ENCODE results near the gene TEAD3.

The TEAD3 gene

GRCh38 chr6:35505999-35506412 is 9.1 kb upstream of the TEAD3 start:
- DNase-seq (no peak), ATAC-seq (replicated peaks) (no peak)
- Mint-ChIP-seq H3K36me3 (no peaks in the 10 kb centered on the region), H3K27me3 (peaks cover 29 to 36% of the 10 kb centered on the region in 2 donors), H3K4me3 (no peak overlapping the region), H3K9me3 (no peaks in the 10 kb centered on the region), H3K27ac (no peak overlapping the region), H3K4me1 (peaks cover 7 to 12% of the 10 kb centered on the region in 2 donors)

DNA sequence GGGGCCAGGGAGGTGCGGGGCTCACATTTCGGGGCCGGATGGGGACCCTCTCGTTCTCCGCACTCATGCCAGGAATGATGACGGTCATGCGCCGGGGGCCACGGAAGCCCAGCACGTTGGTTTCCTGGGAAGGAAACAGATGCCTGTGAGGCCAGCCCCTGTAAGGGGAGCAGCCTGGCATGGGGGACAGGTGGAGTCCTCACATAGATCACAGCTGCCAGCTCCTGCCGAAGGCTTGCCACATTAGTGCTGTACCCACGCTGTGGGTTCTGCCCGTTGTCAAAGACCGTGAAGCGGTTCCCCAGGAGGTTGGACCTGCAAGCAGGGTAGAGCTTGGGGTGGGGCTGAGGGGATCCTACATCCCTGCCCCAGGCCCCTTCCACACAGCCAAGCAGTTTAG is 6.7 kb upstream of the TEAD3 start:
- Mint-ChIP-seq H3K4me1 (peaks cover 2 to 3% of the 10 kb centered on the region in 2 donors), H3K36me3 (peaks cover 0 to 4% of the 10 kb centered on the region in 2 donors), H3K27ac (no peak overlapping the region), H3K4me3 (no peak overlapping the region), H3K9me3 (no peaks in the 10 kb centered on the region), H3K27me3 (peaks cover 29 to 32% of the 10 kb centered on the region in 2 donors)
- no peak for ATAC-seq (replicated peaks)
- DNase-seq = no peak

- H3K9me3 Mint-ChIP-seq = no peaks in the 10 kb centered on the region
- peaks cover 0 to 6% of the 10 kb centered on the region in 2 donors for H3K36me3 Mint-ChIP-seq
- peaks cover 8 to 13% of the 10 kb centered on the region in 2 donors for H3K4me1 Mint-ChIP-seq
- ATAC-seq (replicated peaks) (no peak), DNase-seq (no peak)
- H3K4me3 Mint-ChIP-seq = no peak overlapping the region
- H3K27me3 Mint-ChIP-seq = peaks cover 34 to 41% of the 10 kb centered on the region in 2 donors
- no peak overlapping the region for H3K27ac Mint-ChIP-seq
Observed at GRCh38 chr6:35501784-35502183, 4.9 kb upstream of the TEAD3 start.

DNA sequence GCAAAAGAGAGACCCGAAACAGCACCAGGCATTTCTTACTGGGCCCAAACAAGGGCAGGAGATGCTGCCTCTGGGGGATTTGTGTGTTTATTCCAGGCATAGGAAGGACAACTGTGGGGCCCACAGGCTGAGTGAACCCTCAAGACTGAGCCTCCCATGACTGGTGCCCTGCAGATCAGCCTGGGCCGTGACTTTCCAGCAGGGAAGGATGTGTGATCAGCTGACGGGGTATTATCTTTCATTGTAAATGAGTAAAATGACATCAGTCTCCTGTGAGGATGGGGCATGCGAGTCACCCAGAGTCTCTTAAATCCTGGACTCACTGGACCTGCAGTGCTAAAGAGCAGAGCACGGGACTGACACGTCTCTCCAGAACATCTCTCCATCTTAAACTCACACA is 3.9 kb upstream of the TEAD3 start:
- Mint-ChIP-seq H3K27me3 (peaks cover 32 to 41% of the 10 kb centered on the region in 2 donors), H3K4me1 (peaks cover 8 to 13% of the 10 kb centered on the region in 2 donors), H3K36me3 (peaks cover 0 to 6% of the 10 kb centered on the region in 2 donors), H3K9me3 (no peaks in the 10 kb centered on the region), H3K27ac (no peak overlapping the region), H3K4me3 (no peak overlapping the region)
- ATAC-seq (replicated peaks) (no peak), DNase-seq (no peak)

- peaks cover 40 to 47% of the 10 kb centered on the region in 2 donors for H3K27me3 Mint-ChIP-seq
- H3K36me3 Mint-ChIP-seq = peaks cover 0 to 6% of the 10 kb centered on the region in 2 donors
- ATAC-seq (replicated peaks) (no peak), DNase-seq (no peak)
- H3K27ac Mint-ChIP-seq = no peak overlapping the region
- peaks cover 19 to 22% of the 10 kb centered on the region in 2 donors for H3K4me1 Mint-ChIP-seq
- H3K9me3 Mint-ChIP-seq = no peaks in the 10 kb centered on the region
- H3K4me3 Mint-ChIP-seq = no peak overlapping the region
Observed at GRCh38 chr6:35499372-35499771, 2.5 kb upstream of the TEAD3 start.

GRCh38 chr6:35498422-35499067 is 1.7 kb upstream of the TEAD3 start:
- H3K27me3 Mint-ChIP-seq = peaks cover 40 to 47% of the 10 kb centered on the region in 2 donors
- H3K4me3 Mint-ChIP-seq = peak overlapping the region; percentile 77 to 83
- DNase-seq = no peak
- peak overlapping the region; percentile 88 for H3K27ac Mint-ChIP-seq
- peaks cover 24 to 30% of the 10 kb centered on the region in 2 donors for H3K4me1 Mint-ChIP-seq
- no peak for ATAC-seq (replicated peaks)
- H3K9me3 Mint-ChIP-seq = no peaks in the 10 kb centered on the region
- H3K36me3 Mint-ChIP-seq = peaks cover 0 to 6% of the 10 kb centered on the region in 2 donors

DNA sequence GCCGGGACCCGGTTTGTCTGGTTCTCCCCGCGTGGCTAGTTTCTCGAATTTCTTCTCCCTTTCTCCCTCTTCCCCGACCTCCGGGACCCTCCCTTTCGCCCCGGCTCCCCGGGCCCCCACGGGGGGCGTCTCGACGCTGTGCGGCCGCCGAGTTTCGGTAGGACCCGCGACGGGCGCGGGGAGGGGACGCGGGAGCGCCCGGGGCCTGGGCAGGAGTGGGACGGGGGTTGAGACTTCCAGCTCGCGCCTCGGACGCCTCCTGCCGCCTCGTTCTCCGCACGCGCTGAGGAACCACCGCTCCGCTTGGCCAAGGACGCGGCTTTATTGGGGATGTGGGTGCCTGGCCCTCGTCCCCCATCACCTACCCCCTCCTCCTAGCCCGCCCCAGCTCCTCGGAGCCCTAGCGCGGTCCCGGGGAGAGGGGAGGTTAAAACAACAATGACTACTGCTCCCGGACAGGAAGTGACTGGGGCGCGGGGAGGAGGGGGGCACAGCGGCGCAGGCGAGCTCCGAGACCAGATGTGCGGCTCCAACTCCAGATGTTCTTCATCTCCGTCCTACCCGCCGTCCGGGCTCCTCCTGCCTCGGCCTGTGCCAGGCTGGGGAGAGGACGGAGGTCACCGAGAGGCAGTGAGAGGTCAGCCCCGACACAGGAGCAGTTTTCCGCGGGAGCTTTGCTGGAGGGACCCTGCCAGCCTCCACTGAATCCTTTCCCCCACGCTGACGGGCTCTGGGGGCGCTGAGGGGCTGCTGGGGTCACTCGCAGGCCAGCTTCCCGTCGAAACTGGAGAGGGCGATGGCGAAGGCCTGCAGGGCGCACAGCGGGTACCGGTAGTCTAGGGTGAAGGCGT is 917 bp upstream of the TEAD3 start:
- Mint-ChIP-seq H3K27me3 (peaks cover 42 to 46% of the 10 kb centered on the region in 2 donors), H3K27ac (peak overlapping the region; percentile 56), H3K36me3 (peaks cover 0 to 6% of the 10 kb centered on the region in 2 donors), H3K4me3 (peak overlapping the region; percentile 77 to 83), H3K4me1 (peaks cover 29 to 37% of the 10 kb centered on the region in 2 donors), H3K9me3 (no peaks in the 10 kb centered on the region)
- no peak for DNase-seq
- peak; percentile 33 to 37 for ATAC-seq (replicated peaks)

DNA sequence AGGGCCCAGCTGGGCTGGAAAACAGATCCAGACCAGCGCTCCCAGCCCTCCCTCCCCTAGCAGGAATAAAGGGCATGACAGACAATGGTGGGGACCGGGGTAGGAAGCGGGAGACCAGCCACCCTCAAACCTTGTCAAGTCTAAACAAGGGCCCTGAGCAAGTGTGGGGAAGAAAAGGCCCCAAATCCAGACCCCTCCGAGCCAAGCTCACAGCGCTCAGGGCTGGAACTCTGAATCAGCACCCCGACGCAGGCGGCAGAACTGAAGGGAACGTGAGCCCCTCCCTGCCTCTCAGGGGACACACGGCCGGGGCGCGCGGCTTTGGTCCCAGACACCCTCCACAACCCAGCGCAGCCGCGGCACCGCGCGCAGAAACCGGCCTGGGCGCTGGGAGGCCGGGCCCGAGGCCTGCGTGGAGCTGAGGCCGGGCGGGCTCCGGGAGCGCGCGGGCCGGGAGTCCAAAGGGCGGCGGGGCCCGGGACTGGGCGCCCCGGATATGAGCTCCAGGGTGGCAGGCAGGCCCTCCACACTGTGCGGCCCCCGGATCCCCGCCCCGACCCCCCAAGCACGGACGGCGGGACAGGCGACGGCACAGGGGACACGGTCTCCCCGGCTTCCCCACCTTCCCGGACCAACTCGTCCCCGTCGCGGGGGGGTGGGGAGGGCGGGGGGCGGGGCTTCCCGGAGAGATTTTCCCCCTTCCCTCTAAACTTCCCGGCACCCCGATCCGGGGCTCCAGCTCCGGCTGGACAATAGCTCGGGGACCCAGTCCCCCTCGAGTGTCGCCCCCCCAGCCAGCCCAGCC is 641 bp downstream of the TEAD3 start:
- peaks cover 43 to 55% of the 10 kb centered on the region in 2 donors for H3K27me3 Mint-ChIP-seq
- no peaks in the 10 kb centered on the region for H3K9me3 Mint-ChIP-seq
- peak overlapping the region; percentile 50 to 59 for H3K4me3 Mint-ChIP-seq
- peaks cover 31 to 41% of the 10 kb centered on the region in 2 donors for H3K4me1 Mint-ChIP-seq
- ATAC-seq (replicated peaks) (no peak), DNase-seq (no peak)
- H3K27ac Mint-ChIP-seq = no peak overlapping the region
- H3K36me3 Mint-ChIP-seq = peaks cover 0 to 6% of the 10 kb centered on the region in 2 donors

DNA sequence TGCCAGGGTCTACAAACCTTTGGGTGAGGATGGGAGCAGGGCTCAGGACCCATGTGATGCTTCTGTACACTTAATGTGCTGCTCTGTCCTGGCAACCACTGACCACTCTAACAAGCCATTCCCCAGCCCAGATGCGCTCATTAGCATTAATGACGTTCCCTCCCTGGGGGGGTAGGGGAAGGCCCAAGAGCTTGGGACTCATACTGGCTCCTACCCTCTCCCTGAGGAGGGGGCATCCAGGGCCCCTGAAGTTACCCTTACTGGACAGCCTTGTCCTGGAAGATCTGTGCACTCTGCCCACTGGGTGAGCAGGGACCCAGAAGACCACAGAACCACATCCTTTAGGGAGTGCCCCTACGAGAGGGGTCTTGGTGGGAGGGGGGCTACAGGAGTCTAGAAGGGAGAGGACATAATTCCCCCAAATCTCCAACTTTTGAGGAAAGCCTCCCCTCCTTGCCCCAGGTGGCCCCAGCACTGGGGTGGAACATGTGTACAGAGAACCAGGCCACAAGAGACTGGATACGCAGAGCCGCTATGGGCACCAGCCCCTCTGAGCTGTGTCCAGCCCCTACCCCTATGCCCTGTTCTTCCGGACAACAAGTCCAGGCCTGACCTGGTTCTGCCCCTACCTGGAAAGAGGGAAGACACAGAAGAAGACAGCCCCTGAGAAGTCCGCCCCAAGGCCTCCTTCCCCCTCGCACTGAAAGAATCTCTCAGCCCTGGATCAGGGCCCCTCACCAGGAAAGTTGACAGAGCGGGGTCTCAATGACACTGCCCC is 1.4 kb downstream of the TEAD3 start:
- H3K9me3 Mint-ChIP-seq = no peaks in the 10 kb centered on the region
- H3K27me3 Mint-ChIP-seq = peaks cover 44 to 56% of the 10 kb centered on the region in 2 donors
- no peak for ATAC-seq (replicated peaks)
- peaks cover 31 to 41% of the 10 kb centered on the region in 2 donors for H3K4me1 Mint-ChIP-seq
- no peak for DNase-seq
- peak overlapping the region; percentile 50 to 51 for H3K4me3 Mint-ChIP-seq
- no peak overlapping the region for H3K27ac Mint-ChIP-seq
- H3K36me3 Mint-ChIP-seq = peaks cover 0 to 6% of the 10 kb centered on the region in 2 donors

- Mint-ChIP-seq H3K27ac (peak overlapping the region; percentile 0), H3K4me3 (no peak overlapping the region), H3K4me1 (peaks cover 31 to 41% of the 10 kb centered on the region in 2 donors), H3K36me3 (peaks cover 0 to 6% of the 10 kb centered on the region in 2 donors), H3K27me3 (peaks cover 36 to 50% of the 10 kb centered on the region in 2 donors), H3K9me3 (no peaks in the 10 kb centered on the region)
- DNase-seq (no peak), ATAC-seq (replicated peaks) (peak; percentile 4 to 29)
Observed at GRCh38 chr6:35494161-35494563, 2.7 kb downstream of the TEAD3 start.

DNA sequence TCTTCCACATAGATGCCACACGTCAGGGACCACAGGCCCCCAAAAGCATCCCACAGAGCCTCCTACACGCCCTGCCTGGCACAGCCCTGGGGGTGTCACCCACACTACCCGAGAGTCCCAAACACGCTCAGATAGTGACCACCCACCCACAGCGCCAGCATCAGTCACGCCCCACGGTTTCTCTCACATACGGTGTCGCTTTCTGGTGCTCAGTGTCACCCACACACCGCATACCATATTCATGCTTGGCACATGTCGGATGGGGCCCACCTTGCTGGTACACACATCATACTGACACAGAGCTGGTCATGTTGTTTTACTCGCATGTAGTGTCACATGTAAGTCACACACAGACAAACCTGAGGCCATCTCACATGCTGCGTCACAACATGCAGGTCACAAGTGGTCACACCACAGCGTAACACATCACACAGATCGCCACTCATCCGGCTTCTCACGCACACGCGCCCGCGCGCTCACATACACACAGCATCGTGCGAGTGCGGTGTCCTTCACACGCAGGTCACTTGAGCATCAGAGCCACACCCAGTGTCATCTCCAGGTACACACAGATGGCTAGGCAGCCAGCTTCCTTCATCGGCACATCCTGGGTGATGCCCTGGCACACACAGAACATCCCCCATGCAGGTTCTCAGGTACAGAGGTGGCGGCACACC is 3.4 kb downstream of the TEAD3 start:
- Mint-ChIP-seq H3K27ac (no peak overlapping the region), H3K4me1 (peaks cover 27 to 38% of the 10 kb centered on the region in 2 donors), H3K9me3 (no peaks in the 10 kb centered on the region), H3K36me3 (peaks cover 0 to under 1% of the 10 kb centered on the region in 2 donors), H3K27me3 (peaks cover 30 to 44% of the 10 kb centered on the region in 2 donors), H3K4me3 (no peak overlapping the region)
- no peak for DNase-seq
- no peak for ATAC-seq (replicated peaks)

DNA sequence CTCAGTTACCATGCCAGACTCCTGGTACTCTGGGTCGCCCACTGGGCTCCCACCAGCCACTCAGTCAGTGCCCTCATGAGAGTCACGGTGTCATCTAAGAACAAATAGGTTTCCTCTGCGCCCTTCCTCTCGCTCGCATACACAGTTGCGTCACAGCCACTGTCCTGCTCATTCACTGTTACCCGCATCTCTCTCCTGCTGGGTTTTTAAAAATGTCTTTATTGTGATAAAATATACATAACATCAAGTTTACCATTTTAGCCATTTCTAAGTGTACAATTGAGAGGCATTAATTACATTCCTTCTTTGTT is 4.0 kb downstream of the TEAD3 start:
- no peaks in the 10 kb centered on the region for H3K36me3 Mint-ChIP-seq
- no peaks in the 10 kb centered on the region for H3K9me3 Mint-ChIP-seq
- peaks cover 25 to 39% of the 10 kb centered on the region in 2 donors for H3K27me3 Mint-ChIP-seq
- H3K4me1 Mint-ChIP-seq = peaks cover 28 to 37% of the 10 kb centered on the region in 2 donors
- DNase-seq = no peak
- no peak overlapping the region for H3K27ac Mint-ChIP-seq
- ATAC-seq (replicated peaks) = no peak
- H3K4me3 Mint-ChIP-seq = no peak overlapping the region

DNA sequence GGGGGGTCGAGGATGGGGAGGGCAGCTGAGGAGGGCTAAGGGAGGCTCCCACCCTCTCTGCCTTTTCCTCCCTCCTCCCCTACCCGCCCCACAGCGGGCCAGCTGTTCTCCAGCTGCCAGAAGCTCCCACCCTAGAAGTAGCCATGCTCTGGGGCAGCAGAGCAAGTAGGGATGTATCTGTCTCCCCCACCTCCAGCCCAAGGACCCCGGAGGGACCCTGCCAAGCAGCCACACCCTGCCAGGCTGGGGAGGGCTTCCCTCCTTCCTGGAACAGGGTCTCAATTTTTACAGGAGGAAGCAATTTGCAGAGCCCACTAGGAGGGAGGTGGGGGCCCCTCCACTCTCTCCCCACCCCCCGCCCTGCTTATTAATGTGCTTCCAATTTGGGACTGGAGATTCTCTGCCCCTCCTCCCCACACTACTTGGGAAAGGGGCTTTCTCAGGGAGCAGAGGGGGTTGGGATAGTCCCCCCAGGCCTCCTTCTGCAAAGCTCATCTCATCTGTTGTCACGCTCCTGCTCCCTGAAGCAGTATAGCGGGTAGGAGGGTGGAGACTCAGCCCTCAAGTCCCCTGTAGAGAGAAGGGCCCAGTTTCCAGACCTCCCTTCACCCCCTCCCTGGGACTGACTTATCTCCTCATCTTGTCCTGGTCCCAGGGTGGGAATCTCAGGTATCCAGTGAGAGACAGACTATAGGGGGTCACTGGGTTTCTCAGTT is 4.5 kb downstream of the TEAD3 start:
- Mint-ChIP-seq H3K27ac (no peak overlapping the region), H3K4me3 (no peak overlapping the region), H3K36me3 (no peaks in the 10 kb centered on the region), H3K4me1 (peaks cover 28 to 35% of the 10 kb centered on the region in 2 donors), H3K27me3 (peaks cover 25 to 36% of the 10 kb centered on the region in 2 donors), H3K9me3 (no peaks in the 10 kb centered on the region)
- DNase-seq (no peak), ATAC-seq (replicated peaks) (no peak)
